Left renal pelvis (tissue), 4 donors: ENCODE measurements around the gene PI4KB. TPM values are rescaled to one million over a fixed set of nuclear protein-coding genes. Genes with fewer than 3 reads are reported as not detected.
A peak's percentile ranks its signal among the peaks of the same experiment; 100 is the strongest.
"Not testable (repeated sequence)": the region's sequence is repeated elsewhere in the genome, so short reads cannot be mapped to it uniquely, and the experiment has no call there.

Experiments
- DNase-seq, 4 donors: peaks; one replicate each; pipeline ENCODE4 v3.0.0-alpha.2; 2013; ENCODE audit warnings: low read depth in 4 of 4, low spot score in 3 of 4
- polyA plus RNA-seq, 4 donors: library from polyadenylated mRNA; unstranded; fragments of 120-200 nt; gene quantifications; one replicate each; pipeline ENCODE4 v1.2.1, GENCODE V29; 2013; ENCODE audit not compliant: insufficient read length in 4 of 4

The PI4KB gene
- polyA plus RNA-seq, 4 donors: 51.5 to 69.7 (median 65.4) TPM

DNA sequence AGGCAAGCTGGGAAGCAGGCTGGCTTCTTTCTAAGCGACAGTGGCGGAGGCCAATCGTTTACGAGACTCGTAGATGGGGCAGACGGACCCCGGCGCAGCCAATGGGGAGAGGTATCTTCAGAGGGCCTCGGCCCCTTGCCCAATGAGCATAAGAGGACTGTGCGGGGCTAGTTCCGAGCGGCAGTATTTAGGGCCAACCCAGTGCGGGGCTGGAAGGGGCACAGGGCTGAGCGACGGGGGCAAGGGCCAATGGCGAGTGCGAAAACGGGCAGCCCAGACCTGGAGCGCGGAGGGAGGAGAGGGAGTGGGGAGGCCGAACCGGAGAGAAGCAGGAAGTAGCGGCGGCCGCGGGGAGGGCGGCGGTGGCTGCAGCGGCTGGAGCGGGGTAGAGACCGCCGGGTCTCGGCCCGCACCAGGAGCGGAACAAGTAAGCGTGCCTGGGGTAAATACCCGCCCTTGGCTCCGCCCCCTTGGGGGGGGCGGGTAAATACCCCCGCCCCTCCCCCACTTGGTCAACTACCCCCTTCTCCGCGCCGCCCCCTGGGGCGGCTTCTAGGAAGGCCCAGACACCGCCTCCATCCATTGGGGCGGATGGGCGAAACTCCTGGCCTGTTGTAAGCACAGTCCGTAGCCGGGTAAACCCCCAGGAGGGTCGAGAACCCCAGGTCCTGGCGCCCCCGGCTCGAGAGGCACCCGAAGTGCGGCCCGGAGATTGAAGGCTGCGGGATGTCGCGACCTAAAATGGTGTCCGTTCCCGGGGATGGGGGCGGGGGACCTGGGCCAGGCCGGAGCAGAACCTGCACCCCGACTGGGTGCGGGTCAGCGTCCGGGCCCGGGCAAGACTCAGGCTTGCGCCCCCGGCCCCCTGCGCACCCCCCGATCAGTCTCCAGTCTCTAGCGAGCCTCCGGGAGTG lies 45.0 kb downstream of the PI4KB start, which contains the start of gene ZNF687:
Gene ZNF687 (plus strand): TSS at position 331 of the 914 bp plus-strand sequence. CDS start 3,993 bp downstream, outside the sequence.
- peak; percentile 99 to 100 (median 100) for DNase-seq

DNA sequence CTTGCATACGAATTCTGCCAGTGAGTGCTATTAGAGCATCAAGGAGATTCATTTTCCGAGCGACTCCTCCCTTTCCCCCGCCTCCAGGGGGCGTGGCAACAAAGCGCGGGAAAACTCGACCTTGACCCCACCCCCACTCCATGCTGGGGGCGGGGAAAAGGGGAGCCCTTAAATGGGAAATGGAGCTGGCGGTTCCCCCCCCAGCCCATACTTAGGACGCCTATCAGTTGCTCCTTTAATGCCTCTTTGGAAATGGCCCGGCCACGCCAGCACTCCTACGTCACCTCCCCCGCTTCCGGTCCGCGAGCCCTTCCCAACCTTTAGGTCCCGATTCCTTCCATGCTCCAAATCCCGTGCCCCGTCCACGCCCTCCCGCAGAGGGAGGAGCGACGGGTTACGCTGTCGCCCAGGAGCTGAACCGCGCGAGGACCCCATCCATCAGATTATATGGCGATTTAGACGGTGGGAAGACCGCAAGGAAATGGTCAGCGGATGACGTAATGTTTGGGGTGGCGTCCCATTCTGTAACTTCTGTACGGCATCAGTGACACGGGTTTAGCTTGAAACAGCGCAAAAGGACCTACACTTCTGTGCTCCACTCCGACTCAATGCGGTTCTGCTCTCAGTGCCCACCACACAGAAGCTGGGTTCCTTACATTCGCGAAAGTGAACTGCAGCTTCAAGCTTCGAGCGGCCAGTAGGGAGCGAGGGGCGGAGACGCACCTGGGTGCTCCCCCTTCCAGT lies 45.8 kb downstream of the PI4KB start:
- DNase-seq: peak; percentile 94 to 98 (median 94)

DNA sequence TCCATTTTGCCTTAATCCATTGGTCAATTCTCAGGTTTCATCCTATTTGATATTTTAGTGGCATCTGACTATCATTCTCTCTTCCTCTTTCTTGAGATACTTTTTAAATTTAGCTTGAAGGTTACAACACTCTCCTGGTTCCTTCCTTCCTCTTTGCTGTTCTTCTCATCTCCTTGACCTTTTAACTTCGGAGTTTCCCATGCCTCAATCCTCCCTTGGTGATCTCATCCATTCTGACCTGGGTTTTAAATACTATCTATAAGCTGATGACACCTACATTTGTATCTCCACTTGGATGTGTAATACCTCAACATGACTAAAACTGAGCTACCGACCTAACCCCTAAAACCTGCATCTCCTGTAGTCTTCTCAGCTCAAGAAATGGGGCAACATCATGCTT lies 50.0 kb downstream of the PI4KB start:
- no peak for DNase-seq

DNA sequence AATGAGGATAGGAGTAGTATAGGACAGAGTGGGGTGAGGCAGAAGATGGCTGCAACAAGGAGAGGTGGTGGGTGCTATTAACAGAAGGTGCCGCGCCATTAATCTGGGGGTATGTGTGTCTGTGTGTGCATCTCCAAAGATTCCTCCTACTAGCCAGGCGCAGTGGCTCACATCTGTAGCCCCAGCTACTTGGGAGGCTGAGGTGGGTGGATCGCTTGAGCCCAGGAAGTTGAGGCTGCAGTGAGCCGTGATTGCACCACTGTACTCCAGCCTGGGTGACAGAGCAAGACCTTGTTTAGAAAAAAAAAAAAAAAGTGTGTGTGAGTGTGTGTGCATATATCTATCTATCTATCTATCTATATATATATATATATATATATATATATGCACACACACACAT lies 51.9 kb downstream of the PI4KB start:
- DNase-seq: not testable (repeated sequence)

DNA sequence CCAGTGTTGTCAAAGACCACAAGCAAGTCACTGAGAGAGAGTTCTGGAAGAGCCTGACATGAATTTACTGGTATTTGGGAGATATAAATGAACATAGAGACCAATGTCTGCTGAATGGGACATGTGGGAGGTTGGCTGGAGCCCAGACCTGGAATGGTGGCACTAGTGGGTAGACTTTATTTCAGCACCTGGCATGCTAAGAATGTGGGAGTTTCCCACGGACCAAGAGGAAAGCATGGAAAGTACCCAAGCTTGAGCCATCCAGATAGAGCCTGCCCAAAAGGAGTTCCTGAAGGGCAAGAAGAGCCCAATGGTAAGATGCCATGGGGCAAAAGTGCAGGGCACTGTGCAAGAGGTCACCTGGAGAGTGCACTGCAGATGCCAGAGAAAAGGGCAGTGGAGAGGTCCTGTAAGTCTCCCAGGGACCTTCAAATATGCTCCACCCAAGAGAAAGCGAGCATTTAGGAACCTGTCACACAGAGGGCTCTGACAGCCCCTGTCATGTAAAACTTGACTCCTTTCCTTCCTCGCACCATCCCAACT lies 53.2 kb downstream of the PI4KB start:
- no peak for DNase-seq

DNA sequence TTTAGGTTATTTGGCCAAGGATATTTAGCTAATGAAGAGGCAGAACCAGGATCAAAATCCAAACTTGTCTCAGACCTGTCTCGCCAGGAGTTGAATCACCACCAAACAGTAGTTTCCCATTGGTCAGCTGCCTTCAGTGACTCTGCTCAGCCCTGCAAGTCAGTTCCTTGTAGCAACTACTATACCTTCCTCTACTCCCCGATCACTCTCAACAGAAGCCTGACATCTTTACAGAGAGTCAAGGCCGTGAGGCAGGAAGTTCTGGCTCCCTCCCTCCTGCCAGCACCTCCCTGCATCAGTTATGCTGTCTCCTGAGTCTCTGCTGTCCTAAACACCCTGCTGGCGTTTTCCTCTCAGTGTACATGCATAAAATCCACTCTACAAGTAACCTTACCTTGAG lies 59.5 kb downstream of the PI4KB start:
- no peak for DNase-seq

DNA sequence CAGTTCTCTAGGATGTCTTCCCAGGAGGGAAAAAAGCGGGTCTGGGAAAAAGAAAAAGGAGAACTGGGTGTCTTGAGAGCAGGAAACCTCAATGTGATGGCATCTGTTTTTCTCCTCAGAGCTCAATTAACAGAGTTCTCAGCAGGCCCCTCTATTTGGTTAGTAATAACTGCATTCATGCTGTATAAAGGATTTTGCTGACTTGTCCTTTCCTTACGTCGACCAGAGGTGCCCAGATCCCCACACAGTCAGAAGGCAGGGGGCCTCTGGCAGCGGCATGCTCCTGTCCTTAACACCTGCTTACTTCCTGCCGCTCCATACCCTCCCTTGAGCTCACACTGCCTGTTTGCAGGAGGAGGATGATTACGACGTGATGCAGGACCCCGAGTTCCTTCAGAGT lies 60.4 kb downstream of the PI4KB start:
- no peak for DNase-seq

DNA sequence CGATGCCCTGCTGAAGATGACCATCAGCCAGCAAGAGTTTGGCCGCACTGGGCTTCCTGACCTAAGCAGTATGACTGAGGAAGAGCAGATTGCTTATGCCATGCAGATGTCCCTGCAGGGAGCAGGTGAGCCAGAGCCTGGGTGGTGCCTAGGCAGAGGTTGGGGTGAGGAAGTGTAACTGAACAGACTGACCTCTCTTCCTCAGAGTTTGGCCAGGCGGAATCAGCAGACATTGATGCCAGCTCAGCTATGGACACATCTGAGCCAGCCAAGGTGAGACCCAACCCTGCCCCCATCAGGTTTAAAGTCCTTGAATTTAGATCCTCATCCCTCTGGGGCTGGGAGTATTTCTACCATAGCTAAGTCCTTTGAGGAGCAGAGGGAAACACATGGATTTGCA lies 60.9 kb downstream of the PI4KB start:
- no peak for DNase-seq

DNA sequence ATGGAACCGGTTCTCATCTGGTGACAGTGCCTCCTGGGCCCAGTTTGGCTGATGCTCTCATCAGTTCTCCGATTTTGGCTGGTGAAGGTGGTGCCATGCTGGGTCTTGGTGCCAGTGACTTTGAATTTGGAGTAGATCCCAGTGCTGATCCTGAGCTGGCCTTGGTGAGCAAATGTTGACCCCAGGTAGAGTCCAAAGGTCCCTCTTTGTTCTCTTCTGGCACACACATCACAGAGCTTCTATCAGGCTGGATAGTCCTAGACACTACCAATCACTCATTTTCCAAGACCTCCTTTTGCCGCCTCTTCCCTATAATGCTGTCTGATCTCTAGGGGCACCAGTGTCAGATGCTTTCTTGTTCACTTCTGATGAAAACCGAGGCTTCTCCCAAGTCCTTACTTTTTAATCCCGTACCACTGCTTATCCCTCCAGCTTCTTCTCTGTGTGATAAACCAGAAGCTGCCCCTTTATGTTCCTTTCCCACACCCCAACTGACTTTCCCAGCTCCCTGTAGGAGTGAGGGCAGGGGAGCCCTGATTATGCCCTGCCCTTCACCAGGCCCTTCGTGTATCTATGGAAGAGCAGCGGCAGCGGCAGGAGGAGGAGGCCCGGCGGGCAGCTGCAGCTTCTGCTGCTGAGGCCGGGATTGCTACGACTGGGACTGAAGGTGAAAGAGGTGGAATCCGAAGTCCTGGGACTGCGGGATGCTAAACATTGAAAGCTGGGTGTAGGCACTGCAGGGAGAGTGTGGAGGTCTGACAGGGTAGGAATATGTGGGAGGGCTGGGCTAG lies 61.6 kb downstream of the PI4KB start:
- DNase-seq: no peak

DNA sequence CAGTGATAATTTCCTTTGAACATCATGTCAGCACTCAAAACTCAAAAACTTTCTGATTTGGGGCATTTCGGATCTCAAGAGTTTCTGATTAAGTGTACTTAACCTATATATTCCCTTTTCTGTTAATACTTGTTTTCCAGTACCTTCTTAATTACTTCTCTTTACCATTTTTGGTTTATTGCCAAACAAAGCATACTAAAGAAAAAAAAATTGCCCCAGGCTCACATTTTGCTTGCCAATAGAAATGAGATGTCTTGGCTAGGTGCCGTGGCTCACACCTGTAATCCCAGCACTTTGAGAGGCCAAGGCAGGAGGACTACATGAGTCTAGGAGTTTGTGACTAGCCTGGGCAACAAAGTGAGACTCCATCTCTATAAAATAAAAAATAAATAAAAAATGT lies 67.9 kb downstream of the PI4KB start:
- DNase-seq: no peak

DNA sequence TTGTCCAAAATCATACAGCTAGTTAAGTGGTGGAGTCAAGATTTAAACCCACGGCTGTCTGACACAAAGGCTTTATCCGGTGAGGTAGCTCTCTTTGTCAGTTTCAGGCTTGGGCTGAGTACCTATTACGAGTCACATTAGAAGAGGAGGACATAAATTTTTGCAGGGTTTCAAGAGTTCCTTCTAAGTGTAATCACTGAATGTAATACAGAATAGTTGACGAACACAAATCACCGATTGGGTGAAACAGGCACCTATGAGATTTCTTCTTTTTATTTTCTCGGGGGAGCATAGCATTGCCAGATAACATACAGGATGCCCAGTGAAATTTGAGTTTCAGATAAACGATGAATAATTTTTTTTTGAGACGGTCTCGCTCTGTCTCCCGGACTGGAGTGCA lies 71.8 kb downstream of the PI4KB start:
- DNase-seq: no peak

DNA sequence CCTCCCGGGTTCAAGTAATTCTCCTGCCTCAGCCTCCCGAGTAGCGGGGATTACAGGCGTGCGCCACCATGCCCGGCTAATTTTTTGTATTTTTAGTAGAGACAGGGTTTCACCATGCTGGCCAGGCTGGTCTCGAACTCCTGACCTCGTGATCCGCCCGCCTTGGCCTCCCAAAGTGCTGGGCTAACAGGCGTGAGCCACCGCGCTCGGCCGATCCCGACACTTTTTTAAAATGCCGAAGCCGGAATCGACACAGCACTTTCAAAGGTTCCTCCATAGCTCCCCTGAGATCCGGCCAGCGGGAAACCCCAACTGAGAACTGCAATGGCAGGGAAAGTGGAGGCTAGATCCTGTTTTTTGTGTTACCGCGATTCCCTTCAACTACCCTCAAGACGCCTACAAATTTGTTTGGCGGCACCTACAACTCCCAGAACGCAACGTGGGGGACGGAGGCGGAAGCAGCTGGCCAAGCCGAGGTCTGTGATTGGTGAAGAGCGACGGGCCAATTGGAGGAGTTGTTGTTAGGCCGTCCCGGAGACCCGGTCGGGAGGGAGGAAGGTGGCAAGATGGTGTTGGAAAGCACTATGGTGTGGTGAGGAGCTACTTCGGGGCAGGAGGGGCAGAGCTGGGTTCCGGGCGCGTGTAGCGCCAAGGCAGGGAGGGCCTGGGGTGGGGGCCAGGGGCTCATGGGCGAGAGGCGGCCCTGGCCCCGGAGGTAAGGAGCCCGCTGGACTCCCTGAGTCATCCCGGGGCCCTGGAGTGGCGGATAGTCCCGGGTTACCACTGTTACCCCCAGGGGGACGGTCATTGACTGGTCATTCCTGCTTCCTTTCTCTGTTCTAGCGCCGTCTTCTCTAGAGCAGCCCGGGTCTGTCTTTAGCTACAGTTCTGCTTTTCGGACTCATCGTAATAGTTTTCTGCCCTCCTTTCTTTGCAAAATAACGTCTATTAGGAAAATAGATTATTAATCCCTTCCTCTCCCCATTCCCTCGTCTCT lies 72.7 kb downstream of the PI4KB start, which contains the start of gene PSMD4:
Gene PSMD4 (plus strand): TSS at position 518 of the 997 bp plus-strand sequence. CDS start 49 bp downstream, at position 567.
- peak; percentile 91 to 98 (median 94) for DNase-seq

DNA sequence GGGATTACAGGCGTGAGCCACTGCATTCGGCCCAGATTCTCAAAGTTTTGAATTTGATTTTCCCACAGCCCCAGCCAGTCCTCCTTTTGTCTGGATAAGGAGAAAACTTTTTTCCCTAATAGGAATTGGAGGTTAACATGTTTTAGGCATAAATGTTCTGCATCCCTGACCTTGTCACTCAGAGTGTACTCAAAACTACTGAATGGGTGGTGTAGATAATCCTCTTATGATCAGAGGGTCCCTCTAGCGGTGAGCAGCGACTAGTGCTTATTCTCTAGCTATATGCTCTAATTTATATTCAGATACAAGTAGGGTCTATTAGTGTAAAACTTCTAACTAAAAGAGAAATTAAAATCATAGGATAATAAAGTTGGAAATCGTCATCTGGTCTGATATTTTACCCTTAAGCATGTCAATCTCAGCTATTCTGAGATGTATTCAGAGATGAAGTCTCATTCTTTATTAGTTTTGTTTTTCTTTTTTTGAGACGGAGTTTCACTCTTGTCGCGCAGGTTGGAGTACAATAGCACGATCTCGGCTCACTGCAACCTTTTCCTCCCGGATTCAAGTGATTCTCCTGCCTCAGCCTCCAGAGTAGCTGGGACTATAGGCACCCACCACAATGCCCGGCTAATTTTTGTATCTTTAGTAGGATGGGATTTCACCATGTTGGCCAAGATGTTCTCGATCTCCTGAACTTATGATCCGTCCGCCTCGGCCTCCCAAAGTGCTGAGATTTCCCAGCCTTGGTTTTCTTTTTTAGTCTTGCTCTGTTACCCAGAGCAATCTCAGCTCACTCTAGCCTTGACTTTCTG lies 75.4 kb downstream of the PI4KB start:
- DNase-seq: peak in 3 of 4 donors; percentile 26 to 45 (median 44)

DNA sequence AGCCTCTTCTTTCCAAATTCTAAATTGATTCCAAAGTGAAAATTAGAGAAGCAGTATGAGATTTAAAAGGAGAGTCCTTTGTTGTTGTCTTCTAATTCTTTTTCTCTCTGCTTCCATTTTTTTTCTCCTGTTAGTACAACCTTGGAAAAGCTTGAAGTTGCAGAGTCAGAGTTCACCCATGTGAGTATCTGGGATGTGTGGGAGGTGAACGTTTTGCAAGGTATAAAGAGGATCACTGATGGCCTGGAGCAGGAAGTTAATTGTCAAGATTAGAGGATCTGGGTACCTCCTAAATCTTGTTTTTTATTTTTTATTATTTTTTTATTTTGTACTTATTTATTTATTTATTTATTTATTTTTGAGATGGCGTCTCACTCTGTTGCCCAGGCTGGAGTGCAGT lies 80.4 kb downstream of the PI4KB start:
- DNase-seq: no peak

DNA sequence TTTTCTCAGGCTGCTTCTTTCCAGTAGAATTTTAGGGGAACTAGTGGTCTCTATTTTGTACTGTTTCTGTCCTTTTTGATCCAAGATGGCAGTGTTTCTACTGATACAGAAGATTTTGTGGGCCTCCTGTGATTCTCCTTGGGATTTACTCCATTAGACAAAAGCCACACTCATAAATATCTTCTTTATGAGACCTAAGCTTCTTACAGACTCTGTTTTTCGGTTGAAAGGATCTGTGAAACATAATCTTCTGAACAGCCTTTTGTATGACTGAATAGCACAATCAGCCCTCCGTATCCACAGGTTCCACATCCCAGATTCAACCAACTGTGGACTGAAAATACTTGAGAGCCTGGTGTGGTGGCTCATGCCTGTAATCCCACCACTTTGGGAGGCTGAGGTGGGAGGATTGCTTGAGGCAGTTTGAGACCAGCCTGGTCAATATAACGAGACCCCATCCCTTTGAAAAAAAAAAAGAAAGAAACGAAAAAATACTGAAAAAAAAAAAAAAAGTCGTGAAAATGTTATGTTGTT lies 83.5 kb downstream of the PI4KB start:
- DNase-seq: no peak

DNA sequence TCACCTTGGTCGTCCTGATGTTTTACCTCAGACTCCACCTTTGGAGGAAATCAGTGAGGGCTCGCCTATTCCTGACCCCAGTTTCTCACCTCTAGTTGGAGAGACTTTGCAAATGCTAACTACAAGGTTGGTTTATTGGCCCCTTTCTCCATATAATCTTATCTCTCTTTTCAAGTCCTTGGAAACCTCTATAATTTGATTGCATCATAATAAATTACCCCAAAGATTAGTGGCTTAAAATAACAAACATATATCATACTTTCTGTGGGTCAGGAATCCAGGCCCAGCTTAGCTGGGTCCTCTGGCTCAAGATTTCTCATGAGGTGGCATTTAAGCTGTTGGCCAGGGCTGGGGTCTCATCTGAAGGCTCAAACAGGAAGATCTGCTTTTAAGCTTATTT lies 84.8 kb downstream of the PI4KB start:
- DNase-seq: no peak
